CD4-positive, alpha-beta memory T cell (primary cell): ENCODE results near the gene VPS35L. TPM values are rescaled to one million over a fixed set of nuclear protein-coding genes. Genes with fewer than 3 reads are reported as not detected.
"Not testable (repeated sequence)": the region's sequence is repeated elsewhere in the genome, so short reads cannot be mapped to it uniquely, and the experiment has no call there.

Experiments
- CTCF ChIA-PET: fragments of 350-600 bp; sonication (Branson Sonifier 250); formaldehyde crosslinking; loops from one replicate; lab custom pipeline; 2021; ENCODE audit warnings: inconsistent platforms; ENCODE audit not compliant: partially characterized antibody; lab: Charles Lee
- POLR2A ChIA-PET: fragments of 350-600 bp; sonication (Branson Sonifier 250); formaldehyde crosslinking; loops from one replicate; lab custom pipeline; 2021; ENCODE audit not compliant: partially characterized antibody; lab: Charles Lee
- DNase-seq, 5 donors: peaks; one replicate each; pipeline versions ENCODE4 v3.0.0 to v3.0.0-alpha.2; 2020 to 2022; ENCODE audit warnings: mixed read lengths in 1 of 5
- H3K27ac ChIP-seq: one replicate; pipeline ENCODE4 v1.7.0; 2013; ENCODE audit warnings: low read depth, low read length
- H3K27me3 ChIP-seq: 2 replicates; pipeline ENCODE4 v1.7.0; 2013; ENCODE audit warnings: mild to moderate bottlenecking, low read length, moderate library complexity; ENCODE audit not compliant: insufficient read depth
- H3K36me3 ChIP-seq: 2 replicates; pipeline ENCODE4 v1.7.0; 2013; ENCODE audit warnings: mild to moderate bottlenecking, low read length, moderate library complexity; ENCODE audit not compliant: insufficient read depth
- H3K4me1 ChIP-seq: 2 replicates; pipeline ENCODE4 v1.7.0; 2013; ENCODE audit warnings: mild to moderate bottlenecking, low read length, moderate library complexity; ENCODE audit not compliant: insufficient read depth
- H3K4me3 ChIP-seq, 2 donors: one replicate each; pipeline ENCODE4 v1.7.0; 2013; ENCODE audit warnings: low read length in 2 of 2, mild to moderate bottlenecking in 1 of 2
- H3K9me3 ChIP-seq, 2 donors: one replicate each; pipeline ENCODE4 v1.7.0; 2013; ENCODE audit warnings: low read length in 2 of 2, control low read depth in 1 of 2; ENCODE audit not compliant: control insufficient read depth in 1 of 2
- H3K27ac Mint-ChIP-seq, 7 donors: one replicate each; pipeline ENCODE4 v1.8.0; 2020 to 2021; ENCODE audit warnings: mixed read lengths in 7 of 7, mild to moderate bottlenecking in 6 of 7, inconsistent platforms in 3 of 7, moderate library complexity in 3 of 7
- H3K27me3 Mint-ChIP-seq, 2 donors: one replicate each; pipeline ENCODE4 v1.8.0; 2020 to 2021; ENCODE audit warnings: mixed read lengths in 2 of 2
- H3K36me3 Mint-ChIP-seq, 2 donors: one replicate each; pipeline ENCODE4 v1.8.0; 2020 to 2021; ENCODE audit warnings: mixed read lengths in 2 of 2, inconsistent platforms in 1 of 2, mild to moderate bottlenecking in 1 of 2
- H3K4me1 Mint-ChIP-seq, 4 donors: one replicate each; pipeline ENCODE4 v1.8.0; 2020 to 2021; ENCODE audit warnings: mixed read lengths in 4 of 4, mild to moderate bottlenecking in 1 of 4
- H3K4me3 Mint-ChIP-seq, 8 donors: one replicate each; pipeline ENCODE4 v1.8.0; 2020 to 2021; ENCODE audit warnings: mixed read lengths in 8 of 8, mild to moderate bottlenecking in 7 of 8, moderate library complexity in 6 of 8, inconsistent platforms in 3 of 8
- H3K9me3 Mint-ChIP-seq, 8 donors: one replicate each; pipeline ENCODE4 v1.8.0; 2020 to 2021; ENCODE audit warnings: mixed read lengths in 8 of 8, mild to moderate bottlenecking in 5 of 8, inconsistent platforms in 3 of 8, moderate library complexity in 1 of 8
- intact Hi-C: fragments of 100-400 bp; cut with micrococcal nuclease; formaldehyde crosslinking; loops from one replicate; pipeline ENCODE4 v1.15.1; 2023
- polyA plus RNA-seq, 2 donors: library from polyadenylated mRNA; unstranded; fragments of 300-500 nt; fragmentation: Illumina TruSeq; gene quantifications; one replicate each; pipeline ENCODE4 v1.2.3, GENCODE V29; 2021
- total RNA-seq, 2 experiments: library from RNA; stranded (reverse); gene quantifications; one replicate each; pipeline ENCODE4 v1.2.3, GENCODE V29; 2021

The VPS35L gene
- total and polyA plus RNA-seq, 4 experiments from 2014 or later: 42.2 to 52.9 (median 48.6) TPM

GRCh38 chr16:19528666-19529065 is 26.8 kb upstream of the VPS35L start:
- no peak overlapping the region for H3K27ac ChIP-seq
- no peak overlapping the region for H3K4me3 ChIP-seq
- H3K4me1 ChIP-seq: peaks cover 18% of the 10 kb centered on the region
- H3K4me1 Mint-ChIP-seq: peaks cover 10 to 19% (median 15%) of the 10 kb centered on the region in 4 donors
- H3K27ac Mint-ChIP-seq: no peak overlapping the region
- no peaks in the 10 kb centered on the region for H3K27me3 ChIP-seq
- DNase-seq: no peak
- ChIA-PET CTCF (interaction anchor here (2.6 kb wide), 1 partner anchor 26 kb away, joined by 14 read pairs; the partner anchor contains the start of gene VPS35L), POLR2A (interaction anchor here (1.4 kb wide), 1 partner anchor 26 kb away, joined by 3 read pairs; no protein-coding TSS in a partner anchor)
- intact Hi-C loops: loop anchor here (10.0 kb wide), 1 partner anchor 604 kb away; the partner anchor contains the start of gene SMG1
- H3K9me3 Mint-ChIP-seq: no peaks in the 10 kb centered on the region
- H3K27me3 Mint-ChIP-seq: no peaks in the 10 kb centered on the region
- H3K36me3 ChIP-seq: no peaks in the 10 kb centered on the region
- no peaks in the 10 kb centered on the region for H3K9me3 ChIP-seq
- peaks cover 24 to 32% of the 10 kb centered on the region in 2 donors for H3K36me3 Mint-ChIP-seq
- H3K4me3 Mint-ChIP-seq: no peak overlapping the region

GRCh38 chr16:19532601-19533000 is 22.9 kb upstream of the VPS35L start:
- ChIA-PET POLR2A (no interaction called here), CTCF (no interaction called here)
- no peaks in the 10 kb centered on the region for H3K27me3 ChIP-seq
- peaks cover 36 to 52% of the 10 kb centered on the region in 2 donors for H3K36me3 Mint-ChIP-seq
- no peak overlapping the region for H3K27ac ChIP-seq
- H3K36me3 ChIP-seq: no peaks in the 10 kb centered on the region
- H3K4me1 ChIP-seq: no peaks in the 10 kb centered on the region
- H3K9me3 Mint-ChIP-seq: no peaks in the 10 kb centered on the region
- no peak overlapping the region for H3K27ac Mint-ChIP-seq
- no peak for DNase-seq
- H3K9me3 ChIP-seq: no peaks in the 10 kb centered on the region
- H3K4me1 Mint-ChIP-seq: peaks cover 0 to 1% (median 0%) of the 10 kb centered on the region in 4 donors
- H3K4me3 Mint-ChIP-seq: no peak overlapping the region
- H3K4me3 ChIP-seq: no peak overlapping the region
- intact Hi-C loops: no loop called here
- no peaks in the 10 kb centered on the region for H3K27me3 Mint-ChIP-seq

- no peak overlapping the region for H3K27ac ChIP-seq
- Mint-ChIP-seq H3K9me3 (peaks cover 0 to 5% (median under 1%) of the 10 kb centered on the region in 8 donors), H3K36me3 (peaks cover 52 to 62% of the 10 kb centered on the region in 2 donors), H3K4me1 (peaks cover 0 to 5% (median under 1%) of the 10 kb centered on the region in 4 donors), H3K27me3 (no peaks in the 10 kb centered on the region), H3K27ac (no peak overlapping the region), H3K4me3 (no peak overlapping the region)
- peaks cover 6% of the 10 kb centered on the region for H3K36me3 ChIP-seq
- POLR2A ChIA-PET: no interaction called here
- CTCF ChIA-PET: interaction anchor here (0.8 to 2.5 kb wide), 8 partner anchors 11 to 44 kb away, joined by 3 to 10 read pairs (median 4); partner anchors contain the start of gene VPS35L
- H3K4me1 ChIP-seq: no peaks in the 10 kb centered on the region
- no peaks in the 10 kb centered on the region for H3K9me3 ChIP-seq
- no peak overlapping the region for H3K4me3 ChIP-seq
- no peak for DNase-seq
- intact Hi-C loops: no loop called here
- no peaks in the 10 kb centered on the region for H3K27me3 ChIP-seq
Observed at GRCh38 chr16:19540241-19540970, 15.1 kb upstream of the VPS35L start.

GRCh38 chr16:19542138-19542821 is 13.2 kb upstream of the VPS35L start:
- no peak overlapping the region for H3K27ac Mint-ChIP-seq
- ChIA-PET CTCF (interaction anchor here (1.5 kb wide), 1 partner anchor 12 kb away, joined by 9 read pairs; the partner anchor contains the start of gene VPS35L), POLR2A (interaction anchor here (1.1 to 1.7 kb wide), 2 partner anchors 13 to 18 kb away, joined by 4 read pairs; partner anchors contain the start of genes CCP110 and VPS35L)
- intact Hi-C loops: no loop called here
- Histone ChIP-seq H3K4me1 (no peaks in the 10 kb centered on the region), H3K9me3 (no peaks in the 10 kb centered on the region), H3K36me3 (peaks cover 6% of the 10 kb centered on the region), H3K27me3 (no peaks in the 10 kb centered on the region), H3K27ac (no peak overlapping the region), H3K4me3 (no peak overlapping the region)
- peaks cover 0 to 5% (median 0%) of the 10 kb centered on the region in 4 donors for H3K4me1 Mint-ChIP-seq
- no peak for DNase-seq
- H3K36me3 Mint-ChIP-seq: peaks cover 44 to 46% of the 10 kb centered on the region in 2 donors
- H3K27me3 Mint-ChIP-seq: no peaks in the 10 kb centered on the region
- H3K4me3 Mint-ChIP-seq: no peak overlapping the region
- H3K9me3 Mint-ChIP-seq: peaks cover 0 to 5% (median under 1%) of the 10 kb centered on the region in 8 donors

DNA sequence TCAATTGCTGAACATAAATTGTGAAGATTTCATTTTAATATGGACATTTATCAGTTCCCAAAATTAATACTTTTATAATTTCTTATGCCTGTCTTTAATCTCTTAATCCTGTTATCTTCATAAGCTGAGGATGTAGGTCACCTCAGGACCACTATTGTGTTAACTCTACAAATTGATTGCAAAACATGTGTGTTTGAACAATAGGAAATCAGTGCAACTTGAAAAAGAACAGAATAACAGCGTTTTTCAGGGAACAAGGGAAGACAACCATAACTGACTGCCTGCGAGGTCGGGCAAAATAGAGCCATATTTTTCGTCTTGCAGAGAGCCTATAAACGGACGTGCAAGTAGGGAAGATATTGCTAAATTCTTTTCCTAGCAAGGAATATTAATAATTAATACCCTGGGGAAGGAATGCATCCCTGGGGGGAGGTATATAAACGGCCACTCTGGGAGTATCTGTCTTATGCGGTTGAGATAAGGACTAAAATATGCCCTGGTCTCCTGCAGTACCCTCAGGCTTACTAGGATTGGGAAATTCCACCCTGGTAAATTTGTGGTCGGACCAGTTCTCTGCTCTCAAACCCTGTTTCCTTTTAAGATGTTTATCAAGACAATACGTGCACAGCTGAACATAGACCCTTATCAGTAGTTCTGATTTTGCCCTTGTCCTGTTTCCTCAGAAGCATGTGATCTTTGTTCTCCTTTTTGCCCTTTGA is 12.1 kb upstream of the VPS35L start:
- H3K4me1 Mint-ChIP-seq, H3K9me3 ChIP-seq, H3K27me3 ChIP-seq, H3K4me3 Mint-ChIP-seq, DNase-seq, H3K36me3 ChIP-seq, H3K27me3 Mint-ChIP-seq, intact Hi-C loops, H3K4me1 ChIP-seq, POLR2A ChIA-PET, H3K27ac Mint-ChIP-seq, H3K27ac ChIP-seq, H3K9me3 Mint-ChIP-seq, H3K4me3 ChIP-seq: not testable (repeated sequence)
- peaks cover 44 to 52% of the 10 kb centered on the region in 2 donors for H3K36me3 Mint-ChIP-seq
- CTCF ChIA-PET: interaction anchor here (1.5 kb wide), 1 partner anchor 11 kb away, joined by 9 read pairs; the partner anchor contains the start of gene VPS35L

GRCh38 chr16:19548144-19548543 is 7.4 kb upstream of the VPS35L start:
- Mint-ChIP-seq H3K9me3 (peaks cover 0 to 5% (median under 1%) of the 10 kb centered on the region in 8 donors), H3K27ac (no peak overlapping the region), H3K27me3 (no peaks in the 10 kb centered on the region), H3K4me1 (peaks cover 0 to 5% (median 0%) of the 10 kb centered on the region in 4 donors), H3K4me3 (no peak overlapping the region), H3K36me3 (peaks cover 21 to 37% of the 10 kb centered on the region in 2 donors)
- ChIA-PET POLR2A (no interaction called here), CTCF (interaction anchor here (1.9 kb wide), 1 partner anchor 35 kb away, joined by 4 read pairs; no protein-coding TSS in a partner anchor)
- no peak overlapping the region for H3K4me3 ChIP-seq
- no peak overlapping the region for H3K27ac ChIP-seq
- no peak for DNase-seq
- no peaks in the 10 kb centered on the region for H3K9me3 ChIP-seq
- H3K36me3 ChIP-seq: no peaks in the 10 kb centered on the region
- no peaks in the 10 kb centered on the region for H3K4me1 ChIP-seq
- H3K27me3 ChIP-seq: no peaks in the 10 kb centered on the region
- intact Hi-C loops: no loop called here
